CD4-positive, alpha-beta T cell treated with Interleukin-10 for 1 hour (primary cell): Measurements from ENCODE around the gene RASA3.
"Not testable (repeated sequence)": the region's sequence is repeated elsewhere in the genome, so short reads cannot be mapped to it uniquely, and the experiment has no call there.

ENCODE experiments used
- DNase-seq: peaks from one replicate; pipeline ENCODE4 v3.0.0-alpha.2; 2020

RASA3 gene

DNA sequence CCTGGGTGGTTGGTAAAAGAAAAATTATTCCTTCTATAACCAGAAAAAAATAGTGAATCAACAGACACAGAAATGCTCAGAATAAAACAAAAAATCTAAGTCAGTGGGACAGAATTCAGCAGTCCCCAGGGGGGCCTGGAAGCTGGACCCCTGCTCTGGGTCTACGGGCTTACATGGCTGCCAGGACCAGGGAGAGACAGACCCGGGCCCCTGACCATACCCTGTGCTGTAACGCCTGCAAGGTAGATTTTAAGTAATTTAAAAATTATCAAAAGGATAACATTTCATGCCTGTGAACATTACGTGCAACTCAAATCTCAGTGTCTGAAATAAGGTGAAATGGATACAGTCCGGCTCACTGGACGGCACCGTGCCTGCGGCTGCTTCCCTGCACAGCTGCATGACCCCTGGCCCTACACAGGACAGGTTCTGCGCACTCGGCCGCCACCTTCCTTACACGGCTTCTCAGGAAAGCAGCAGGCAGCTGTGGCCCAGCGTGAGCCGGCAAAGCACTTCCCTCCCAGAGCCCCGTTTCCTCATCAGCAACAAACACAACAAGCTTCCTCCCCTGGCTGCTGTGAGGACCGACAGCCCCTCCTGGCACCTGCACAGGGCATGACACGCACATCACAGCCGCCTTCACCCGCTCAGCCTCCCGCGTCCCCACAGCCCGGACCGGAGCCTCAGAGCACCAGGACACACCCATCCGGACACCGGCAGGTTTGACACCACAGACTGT is 22.2 kb downstream of the RASA3 start:
- peak; percentile 82 for DNase-seq

DNA sequence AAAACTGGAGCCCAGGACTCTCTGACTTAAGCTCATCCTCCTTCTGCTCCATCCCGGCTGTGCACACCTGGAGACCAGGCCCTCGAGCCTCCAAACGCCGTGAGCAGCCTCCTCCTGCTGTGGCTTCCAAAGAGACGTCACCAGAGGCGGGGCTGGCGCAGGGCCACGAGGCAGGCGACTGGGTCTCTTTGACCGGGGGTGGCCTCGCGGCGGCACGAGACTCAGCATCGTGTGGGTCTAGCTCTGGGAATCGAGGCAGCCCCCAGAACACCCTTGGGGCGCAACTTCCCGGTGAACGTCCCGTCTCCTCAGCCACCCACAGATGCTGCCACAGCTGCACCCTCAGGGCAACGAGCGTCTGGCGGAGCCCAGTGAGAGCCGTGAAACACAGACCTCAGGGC is 22.8 kb downstream of the RASA3 start:
- peak; percentile 28 for DNase-seq

DNA sequence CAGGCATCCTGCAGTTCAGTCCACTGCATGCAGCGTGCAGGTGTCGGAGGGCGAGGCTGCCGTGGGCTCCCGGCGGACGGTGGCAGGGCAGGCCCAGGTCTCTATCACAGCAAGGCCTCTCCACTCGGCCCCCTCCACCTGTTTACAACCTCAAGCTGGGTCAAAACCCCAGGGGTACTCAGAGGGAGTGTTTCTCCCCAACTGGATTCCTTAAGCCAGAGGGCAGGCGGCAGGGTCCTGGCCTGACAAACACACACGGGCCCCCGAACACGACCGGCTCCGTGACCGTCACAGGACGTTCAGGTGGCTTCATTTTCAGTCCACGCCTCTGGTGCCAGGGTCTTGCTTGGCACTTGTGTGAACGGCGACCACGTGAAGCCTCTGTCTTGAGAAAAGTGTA is 23.5 kb downstream of the RASA3 start:
- DNase-seq: no peak

DNA sequence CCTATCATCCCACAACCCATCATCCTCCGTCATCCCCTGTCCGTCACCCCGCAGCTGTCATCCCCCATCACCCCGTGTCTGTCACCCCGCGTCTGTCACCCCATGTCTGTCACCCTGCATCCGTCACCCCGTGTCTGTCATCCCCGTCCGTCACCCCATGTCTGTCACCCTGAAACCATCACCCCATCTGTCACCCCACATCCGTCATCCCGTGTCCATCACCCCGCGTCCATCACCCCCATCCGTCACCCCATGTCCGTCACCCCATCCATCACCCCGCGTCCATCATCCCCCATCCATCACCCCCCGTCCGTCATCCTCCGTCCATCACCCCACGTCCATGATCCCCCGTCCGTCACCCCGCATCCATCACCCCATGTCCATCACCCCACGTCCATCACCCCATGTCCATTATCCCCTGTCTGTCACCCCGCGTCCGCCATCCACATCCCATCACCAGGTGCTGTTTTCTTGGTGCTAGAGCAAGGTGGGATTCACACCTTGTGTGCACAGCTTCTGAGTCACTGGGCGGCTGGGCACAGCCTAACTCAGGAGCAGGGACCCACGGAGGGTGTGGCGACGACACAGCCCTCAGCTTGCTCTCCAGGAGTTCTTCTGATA is 24.2 kb downstream of the RASA3 start:
- DNase-seq: no peak

DNA sequence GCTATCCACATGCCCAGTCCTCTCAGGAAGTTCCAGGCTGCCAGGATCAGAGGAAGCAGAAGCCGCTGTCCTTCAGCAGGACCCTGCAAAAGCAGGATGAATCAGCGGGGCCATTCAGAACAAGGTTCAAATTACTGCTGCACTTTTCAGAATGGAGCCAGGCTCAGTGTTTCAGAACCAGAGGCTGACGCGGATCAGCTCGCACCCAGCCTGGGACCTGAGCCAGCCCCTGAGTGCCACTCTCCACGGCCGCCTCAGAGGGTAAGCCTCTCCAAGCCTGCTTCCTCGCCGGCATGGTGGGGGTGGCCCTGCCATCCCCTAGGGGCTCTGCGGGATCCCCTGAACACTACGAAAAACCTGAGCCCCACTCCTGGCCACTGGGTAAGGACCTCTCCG is 24.7 kb downstream of the RASA3 start:
- DNase-seq: no peak

DNA sequence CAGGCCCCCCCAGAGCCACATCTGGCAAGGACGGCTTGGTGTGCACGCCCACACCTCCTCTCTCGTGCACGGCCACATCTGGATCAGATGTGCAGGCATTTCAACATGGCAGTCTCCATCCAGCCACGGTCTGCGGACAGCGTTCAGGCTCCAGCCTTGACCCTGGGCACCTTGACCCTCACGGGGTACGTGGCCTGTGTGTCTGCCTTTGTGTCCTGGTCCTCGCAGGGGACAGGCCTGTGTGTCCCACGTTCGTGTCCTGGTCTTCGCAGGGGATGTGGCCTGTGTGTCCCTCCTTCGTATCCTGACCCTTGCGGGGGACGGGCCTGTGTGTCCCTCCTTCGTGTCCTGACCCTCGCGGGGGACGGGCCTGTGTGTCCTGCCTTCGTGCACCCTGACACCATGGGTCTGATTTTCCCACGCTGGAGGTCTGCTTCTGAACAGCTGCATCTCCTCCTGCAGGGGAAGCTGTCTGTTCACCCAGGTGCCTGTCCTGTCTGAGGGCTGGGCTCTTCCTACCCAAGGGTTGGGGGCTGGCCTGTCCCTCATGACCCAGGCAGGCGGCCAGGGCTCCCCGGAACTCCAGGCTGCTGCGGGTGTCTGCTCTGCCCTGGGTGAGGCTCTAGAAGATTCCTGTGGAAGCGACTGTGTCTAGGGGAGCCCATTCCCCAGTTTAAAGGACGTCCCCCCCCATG is 25.3 kb downstream of the RASA3 start:
- no peak for DNase-seq

DNA sequence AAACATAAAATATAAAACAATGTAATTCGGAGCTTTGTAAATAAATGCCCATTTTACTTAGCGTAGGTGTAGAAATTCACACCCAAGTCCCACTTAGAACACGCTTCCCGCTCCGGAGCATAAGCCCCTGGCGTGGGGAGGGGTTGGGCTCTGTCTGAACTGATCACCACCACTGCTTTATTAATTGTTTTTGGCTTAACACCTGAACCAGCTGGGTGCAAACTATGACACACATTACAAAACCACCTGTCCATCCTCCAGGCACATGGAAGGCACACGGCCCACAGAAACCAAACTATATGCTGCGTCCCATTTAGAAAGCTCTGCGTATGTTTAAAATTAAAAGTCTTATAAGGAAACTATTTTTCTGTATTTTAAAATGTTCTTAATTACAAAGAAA is 25.9 kb downstream of the RASA3 start:
- no peak for DNase-seq

DNA sequence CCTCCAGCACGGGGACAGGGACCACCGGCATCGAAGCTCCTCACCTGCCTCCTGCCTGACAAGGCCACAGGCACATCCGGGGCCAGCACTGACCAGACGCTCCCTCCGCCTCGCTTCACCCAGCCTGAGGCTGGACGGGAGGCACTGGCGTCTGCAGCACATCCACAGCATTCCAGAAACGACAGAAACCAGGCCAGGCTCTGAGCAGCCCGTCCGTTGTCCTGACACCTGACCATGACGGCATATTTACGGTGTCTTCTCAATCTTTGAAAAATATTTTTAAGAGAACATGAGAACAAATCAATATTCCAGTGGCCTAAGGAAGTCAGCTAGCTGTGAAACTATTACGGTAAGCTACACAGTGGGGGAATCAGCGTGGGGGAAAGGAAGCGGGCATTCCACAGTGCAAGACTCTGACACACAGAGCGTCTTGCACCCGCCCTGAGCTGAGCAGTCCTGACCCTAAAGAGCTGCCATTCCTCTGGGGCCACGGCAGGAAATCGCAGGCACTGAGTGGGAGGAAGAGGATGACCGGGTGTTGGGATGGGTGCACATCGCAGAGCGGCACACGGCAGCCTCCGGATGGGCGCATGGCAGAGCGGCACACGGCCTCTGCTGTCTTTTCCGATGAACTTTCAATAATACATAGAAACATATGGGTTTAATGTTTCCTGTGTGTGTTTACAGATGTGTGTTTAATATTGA is 26.8 kb downstream of the RASA3 start:
- DNase-seq: no peak

DNA sequence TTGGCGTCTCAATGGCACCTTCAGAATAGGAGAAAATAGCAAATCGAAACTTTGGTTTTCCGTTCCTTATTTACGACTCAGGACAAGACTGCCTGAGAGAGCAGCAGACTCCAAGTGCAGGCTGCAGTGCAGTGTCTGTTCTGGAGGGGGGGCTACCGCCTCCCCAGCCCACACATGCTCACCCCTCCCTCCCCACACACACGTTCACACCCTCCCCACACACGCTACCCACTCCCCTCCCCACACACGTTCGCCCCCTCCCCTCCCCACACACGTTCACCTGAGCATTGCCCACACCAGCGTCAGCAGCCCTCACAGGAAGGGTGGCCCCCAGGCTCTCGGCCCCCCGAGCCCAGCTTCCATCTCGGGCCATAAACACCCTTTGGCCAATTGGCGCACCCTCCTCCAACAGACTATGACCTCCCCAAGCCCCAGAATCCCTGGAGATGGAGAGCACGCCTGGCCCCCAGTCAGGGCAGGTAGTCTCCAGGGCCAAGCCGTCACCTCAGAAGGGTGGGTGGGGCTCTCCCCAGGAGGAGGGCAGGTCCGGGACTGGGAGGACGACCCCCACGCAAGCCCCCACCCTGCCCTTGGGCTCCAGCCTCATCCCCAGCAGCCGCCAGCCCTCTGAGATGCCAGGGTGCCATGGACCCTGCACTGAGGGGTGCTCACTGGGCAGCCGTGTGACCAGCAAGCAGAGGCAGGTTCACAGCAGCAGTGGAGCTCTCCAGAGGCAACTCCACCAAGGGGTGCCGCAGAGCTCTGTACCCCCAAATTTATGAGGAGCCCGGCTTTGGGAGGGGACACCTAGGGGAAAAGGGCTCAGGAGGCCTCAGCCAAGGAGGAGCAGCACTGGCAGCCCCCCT is 27.5 kb downstream of the RASA3 start:
- no peak for DNase-seq

DNA sequence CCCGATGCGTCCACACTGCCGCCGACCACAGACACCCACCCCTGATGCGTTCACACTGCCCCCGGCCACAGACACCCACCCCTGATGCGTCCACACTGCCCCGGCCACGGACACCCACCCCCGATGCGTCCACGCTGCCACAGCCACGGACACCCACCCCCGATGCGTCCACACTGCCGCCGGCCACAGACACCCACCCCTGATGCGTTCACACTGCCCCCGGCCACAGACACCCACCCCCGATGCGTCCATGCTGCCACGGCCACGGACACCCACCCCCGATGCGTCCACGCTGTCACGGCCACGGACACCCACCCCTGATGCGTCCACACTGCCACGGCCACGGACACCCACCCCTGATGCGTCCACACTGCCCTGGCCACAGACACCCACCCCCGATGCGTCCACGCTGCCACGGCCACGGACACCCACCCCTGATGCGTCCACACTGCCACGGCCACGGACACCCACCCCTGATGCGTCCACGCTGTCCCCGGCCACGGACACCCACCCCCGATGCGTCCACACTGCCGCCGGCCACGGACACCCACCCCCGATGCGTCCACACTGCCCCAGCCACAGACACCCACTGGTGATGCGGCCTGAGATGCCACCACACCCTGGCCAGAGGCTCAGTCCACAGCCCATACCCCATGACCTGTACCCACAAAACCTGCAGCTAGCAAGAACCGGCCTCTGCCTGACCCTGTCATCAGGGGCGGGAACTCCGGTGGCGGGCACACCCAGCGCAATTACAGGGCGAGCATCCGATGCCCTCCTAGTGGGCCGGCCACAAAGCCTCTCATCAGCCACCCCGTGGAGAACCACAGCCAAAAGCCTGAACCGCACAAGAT is 28.4 kb downstream of the RASA3 start:
- no peak for DNase-seq

DNA sequence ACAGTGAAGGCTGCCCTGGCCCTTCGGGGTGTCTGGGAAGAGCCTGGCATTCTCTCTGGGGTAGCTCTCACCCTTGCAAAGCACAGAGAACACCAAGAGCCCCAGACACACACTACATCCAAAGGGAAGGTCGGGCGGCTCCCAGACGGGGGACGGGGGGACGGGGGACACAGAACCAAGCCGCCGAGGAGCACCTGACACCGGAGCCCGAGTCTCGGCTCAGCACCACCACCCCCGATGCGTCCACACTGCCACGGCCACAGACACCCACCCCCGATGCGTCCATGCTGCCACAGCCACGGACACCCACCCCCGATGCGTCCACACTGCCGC is 29.2 kb downstream of the RASA3 start:
- not testable (repeated sequence) for DNase-seq

DNA sequence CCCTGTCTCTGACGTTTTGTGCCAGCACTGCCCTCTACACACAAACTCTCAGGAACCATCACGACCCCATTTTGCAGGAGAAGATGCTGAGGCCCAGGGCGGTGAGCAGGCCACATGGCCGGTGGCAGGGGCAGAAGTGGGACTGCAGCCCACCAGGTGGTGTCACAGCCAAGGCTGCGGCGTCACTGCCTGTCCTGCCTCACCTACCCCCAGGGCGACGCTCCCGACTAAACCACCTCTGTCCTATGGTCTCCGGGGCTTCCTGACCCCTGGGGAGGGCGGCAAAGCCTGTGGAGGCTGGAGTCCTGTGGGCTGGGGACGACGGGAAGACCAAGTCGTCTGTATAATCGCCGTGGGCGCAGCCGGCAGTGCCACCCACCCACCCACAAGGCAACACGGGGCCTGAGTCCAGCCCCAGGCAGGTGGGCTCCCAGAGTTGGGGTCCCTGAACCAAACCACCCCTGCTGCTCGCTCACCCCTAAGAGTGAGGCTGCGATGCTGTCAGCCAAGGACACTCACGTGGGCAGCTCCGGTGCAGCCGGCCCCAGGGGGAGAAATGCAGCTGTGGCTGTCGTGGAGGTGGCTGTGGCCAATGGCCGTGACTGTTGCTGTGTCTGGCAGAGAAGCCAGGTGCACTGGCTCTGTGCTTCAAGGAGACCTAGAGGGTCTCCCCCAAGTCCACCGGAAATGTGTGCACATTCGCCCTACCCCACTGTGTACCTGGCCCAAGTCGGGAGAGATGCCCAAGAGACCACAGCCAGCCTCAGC is 29.7 kb downstream of the RASA3 start:
- DNase-seq: no peak

DNA sequence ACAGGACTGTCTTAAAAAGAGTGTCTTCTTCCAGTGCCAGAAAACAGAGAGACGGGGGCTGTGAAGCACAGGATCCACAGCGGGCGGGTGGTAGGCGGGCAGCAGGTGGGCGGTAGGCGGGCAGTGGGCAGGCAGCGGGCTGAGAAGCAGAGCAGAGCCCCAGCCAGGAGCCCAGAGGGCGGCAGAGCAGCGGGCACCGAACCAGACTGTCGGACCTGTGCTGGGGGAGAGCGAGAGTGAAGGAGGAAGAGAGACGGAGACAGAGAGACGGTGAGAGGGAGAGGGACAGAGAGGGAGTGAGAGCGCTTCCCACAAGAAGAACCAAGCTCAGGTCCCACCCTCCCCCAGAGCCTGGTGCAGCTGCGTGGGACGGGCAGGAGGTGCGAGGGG is 30.3 kb downstream of the RASA3 start:
- no peak for DNase-seq

DNA sequence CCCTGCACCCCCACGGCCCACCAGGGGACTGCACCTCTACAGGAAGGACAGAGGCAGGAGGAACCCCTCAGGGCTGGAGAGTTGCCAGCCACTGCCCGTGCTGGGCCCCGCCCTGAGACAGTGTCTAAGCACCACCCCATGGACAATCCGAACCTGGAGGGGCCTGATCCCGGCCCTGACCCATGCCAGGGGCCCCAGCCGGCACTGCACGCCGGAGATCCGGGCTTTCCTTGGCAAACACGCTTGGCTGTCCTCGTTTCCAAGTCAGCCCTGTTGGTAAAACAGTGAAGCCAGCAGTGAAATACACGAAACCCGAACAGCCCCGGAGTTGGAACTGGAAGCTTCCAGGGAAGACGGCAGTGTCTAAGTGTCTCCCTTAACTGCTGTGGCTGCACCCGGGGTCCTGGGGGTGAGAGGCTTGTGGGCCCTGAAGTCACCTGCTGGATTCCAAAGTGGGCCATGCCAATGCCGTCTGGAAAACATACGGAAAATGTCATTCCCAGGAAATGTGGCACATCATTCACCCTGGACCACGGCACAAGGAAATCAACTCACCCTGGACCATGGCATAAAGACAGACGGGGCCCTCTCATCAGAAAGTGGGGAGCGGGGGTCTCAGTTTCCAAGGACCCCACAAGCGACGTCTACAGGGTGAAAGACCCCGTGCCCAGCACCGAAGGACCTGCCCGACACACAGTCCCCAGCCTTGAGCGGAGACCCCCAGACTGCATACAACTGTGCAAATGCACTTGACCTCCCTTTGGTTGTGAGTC is 30.9 kb downstream of the RASA3 start:
- no peak for DNase-seq

DNA sequence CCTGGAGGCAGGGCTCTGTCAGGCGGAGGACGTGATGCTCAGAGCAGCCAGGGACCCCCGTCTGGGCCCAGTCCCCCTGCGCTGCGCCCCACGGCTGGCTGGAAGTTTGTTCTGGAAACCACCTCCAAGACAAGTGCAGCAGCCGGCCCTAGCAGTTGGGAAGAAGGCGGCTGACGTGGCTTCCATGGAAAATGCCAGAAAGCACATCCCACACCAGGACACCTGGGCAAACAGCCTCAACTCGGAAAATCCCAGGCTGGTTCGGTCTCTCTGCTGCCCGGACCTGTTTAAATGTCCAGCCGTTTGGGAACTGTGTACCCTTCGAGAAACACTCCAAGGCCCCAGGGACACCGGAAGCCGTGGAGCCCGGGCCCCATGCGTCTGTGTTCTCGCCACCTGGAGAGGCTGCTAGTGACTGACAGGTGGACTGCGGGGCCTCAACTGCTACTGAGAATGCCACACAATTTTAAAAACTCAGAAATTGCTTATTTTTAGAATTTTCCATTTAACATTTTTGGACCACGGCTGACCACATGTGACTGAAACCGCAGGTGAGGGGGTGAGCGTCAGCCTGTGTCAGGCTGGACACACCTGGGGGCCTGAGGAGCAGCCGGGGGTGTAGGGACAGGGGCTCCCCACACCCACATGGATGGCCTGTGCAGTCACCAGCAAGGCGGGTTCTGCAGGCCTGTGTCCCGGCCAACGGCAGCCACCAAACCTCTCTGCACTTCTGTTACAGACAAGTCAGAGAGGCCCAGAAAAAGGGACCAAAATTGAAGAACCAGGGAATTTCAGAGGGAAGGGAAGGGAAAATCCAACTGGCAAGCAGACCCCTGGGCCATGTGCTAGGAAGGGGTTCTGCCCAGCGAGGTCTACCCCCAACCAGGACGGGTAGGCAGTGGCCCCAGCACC is 31.7 kb downstream of the RASA3 start:
- DNase-seq: no peak

DNA sequence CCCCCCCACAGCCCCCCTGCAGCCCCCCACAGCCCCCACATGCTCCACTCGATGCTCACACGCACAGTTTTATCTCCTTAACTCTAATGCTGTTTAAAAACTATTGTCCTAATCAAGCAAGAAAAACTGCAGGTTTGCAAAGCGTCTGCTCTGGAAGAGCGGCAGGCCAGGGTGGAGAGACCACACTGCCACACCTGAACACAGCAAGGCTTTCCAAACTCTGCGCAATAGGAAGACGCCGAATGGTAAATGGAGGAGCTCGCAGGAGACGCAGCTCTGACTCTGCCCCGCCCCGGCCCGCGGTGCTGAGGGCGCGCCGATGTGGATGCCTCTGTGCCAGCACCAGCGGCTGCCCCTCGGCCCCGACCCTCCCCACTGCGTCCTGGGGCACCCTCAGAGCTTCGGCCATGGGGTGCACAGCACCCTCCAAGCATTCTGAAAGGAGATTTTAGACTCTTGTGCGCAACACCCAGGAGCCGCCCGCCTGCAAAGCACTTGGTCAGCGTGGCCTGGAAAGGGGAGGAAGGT is 32.4 kb downstream of the RASA3 start:
- DNase-seq: no peak

DNA sequence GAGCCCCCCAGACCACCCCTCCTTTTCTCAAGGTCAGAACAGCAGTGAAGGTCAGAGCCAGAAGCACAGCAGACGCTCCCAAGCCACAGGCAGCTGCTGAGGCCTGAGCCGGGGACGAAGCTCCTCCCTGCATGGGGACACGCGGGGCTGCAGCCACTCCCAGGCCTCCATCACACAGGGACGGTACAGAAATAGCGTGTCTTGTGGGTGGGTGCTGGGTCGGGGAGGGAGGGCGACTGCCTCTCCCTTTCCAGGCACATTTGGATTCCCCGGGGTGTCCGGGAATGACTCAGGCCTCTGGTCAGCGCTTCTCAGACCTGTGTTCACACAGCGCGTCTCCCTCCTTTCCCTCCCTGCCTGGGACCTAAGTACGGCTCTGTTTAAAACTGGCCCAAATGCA is 33.2 kb downstream of the RASA3 start:
- DNase-seq: no peak

DNA sequence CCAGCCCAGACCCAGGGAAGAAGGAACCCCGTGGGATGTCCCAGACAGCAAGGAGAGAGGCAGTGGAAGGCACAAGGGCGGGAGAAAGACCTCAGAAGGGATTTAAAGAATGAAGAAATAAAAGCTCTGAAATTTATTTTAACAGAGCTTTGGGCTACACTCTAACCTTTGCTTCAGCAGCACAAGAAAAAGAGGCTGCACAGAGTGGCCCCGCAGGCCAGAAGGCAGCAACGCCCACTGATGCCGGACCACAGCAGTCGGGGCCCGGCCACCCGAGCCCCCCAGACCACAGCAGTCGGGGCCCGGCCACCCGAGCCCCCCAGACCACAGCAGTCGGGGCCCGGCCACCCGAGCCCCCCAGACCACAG is 33.8 kb downstream of the RASA3 start:
- not testable (repeated sequence) for DNase-seq
